Right forelimb (tissue), 1 donor: ENCODE measurements around the gene SLC39A11.
"Not testable (repeated sequence)": the region's sequence is repeated elsewhere in the genome, so short reads cannot be mapped to it uniquely, and the experiment has no call there.

Experiments
- DNase-seq: peaks from one replicate; pipeline ENCODE4 v3.0.0-alpha.2; 2018

The SLC39A11 gene, protein sequence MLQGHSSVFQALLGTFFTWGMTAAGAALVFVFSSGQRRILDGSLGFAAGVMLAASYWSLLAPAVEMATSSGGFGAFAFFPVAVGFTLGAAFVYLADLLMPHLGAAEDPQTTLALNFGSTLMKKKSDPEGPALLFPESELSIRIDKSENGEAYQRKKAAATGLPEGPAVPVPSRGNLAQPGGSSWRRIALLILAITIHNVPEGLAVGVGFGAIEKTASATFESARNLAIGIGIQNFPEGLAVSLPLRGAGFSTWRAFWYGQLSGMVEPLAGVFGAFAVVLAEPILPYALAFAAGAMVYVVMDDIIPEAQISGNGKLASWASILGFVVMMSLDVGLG

DNA sequence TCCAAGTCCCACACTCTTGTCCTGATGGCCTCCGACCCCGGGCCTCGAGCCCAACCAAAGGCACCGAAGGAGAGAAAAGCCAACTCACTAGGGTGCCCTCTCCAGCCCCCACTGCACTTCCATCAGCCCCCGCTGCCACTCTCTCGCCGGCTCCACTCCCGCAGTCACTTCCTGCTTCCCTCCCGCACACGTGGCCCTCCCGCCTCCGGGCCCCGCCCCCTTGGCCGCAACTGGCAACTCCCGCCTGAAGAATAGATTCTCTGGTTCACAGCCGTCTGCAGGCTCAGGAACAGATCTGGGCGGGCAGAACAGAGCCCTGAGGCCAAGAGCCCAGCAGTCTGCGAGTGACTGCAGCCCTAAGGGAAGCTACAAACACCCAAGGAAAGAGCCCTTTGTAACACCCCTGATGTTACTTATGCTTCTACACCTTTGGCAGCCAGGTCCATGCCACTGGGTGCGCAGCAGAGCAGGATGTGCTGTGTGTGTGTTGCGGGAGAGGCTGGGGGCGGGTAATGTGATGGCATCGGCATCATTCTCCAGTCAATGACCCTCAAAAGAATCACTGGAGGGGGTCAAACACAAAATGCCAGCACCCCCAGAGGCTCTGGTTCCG lies at the start of gene SLC39A11:
SLC39A11 (minus strand) TSS at position 166 of the 613 bp plus-strand sequence. CDS start 3,924 bp downstream, outside the sequence.
- DNase-seq: peak; percentile 94

DNA sequence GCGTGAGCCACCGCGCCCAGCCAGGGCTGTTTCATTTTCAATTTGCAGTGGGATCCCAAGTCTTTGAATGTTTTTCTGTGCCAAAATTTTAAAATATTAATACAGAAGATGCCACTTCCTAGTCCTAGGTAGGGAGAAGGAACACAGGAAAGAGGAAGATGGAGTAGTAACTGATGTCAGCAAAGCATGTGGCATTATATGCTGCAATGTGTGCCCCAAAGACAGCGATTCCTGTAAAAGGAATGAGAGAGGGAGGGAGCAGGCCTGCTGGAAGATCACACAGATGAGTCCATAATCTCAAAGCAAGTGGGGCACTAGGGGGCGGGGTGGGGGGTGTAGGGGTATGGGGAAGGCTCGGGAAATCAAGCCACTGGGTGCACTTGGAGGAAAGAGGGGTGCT lies 48.9 kb upstream of the SLC39A11 start:
- DNase-seq: no peak

DNA sequence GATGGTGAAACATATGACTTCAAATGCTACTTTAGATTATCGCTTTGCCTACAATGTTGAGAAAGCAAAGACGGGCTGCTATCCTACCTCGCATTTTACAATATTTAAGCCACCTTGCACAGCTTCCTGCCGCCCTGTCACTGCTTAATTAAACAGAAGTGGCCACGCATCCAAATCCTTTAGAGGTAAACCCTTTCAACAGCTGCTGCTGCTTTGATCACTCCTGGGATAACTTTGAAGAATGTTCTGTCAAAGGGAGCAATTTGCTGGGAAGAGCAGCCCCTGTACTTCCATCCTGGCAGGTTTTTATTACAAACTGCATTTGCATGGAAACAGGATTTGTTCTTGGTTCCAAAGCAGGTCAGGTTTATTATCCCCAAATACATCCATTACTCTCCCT lies 48.1 kb upstream of the SLC39A11 start:
- no peak for DNase-seq

DNA sequence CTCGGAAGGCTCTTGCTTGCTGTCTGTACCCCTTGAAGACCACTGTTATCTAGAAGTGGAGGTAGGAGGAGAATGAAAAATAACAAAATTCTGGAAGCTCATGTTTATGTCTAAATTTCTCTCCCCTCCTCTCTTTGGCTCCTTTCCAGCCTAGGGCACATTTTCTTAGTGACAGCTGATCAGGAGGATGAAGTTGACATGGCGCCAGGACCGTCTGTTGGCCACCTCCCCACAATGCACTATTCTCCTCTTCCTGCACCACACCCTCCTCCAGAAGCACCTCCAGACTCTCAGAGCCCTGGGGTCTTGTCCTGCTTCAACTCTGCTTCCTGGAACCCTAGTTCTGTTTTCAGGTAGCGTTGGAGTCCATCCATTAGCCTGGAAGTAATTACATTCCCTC lies 46.8 kb upstream of the SLC39A11 start:
- DNase-seq: no peak

DNA sequence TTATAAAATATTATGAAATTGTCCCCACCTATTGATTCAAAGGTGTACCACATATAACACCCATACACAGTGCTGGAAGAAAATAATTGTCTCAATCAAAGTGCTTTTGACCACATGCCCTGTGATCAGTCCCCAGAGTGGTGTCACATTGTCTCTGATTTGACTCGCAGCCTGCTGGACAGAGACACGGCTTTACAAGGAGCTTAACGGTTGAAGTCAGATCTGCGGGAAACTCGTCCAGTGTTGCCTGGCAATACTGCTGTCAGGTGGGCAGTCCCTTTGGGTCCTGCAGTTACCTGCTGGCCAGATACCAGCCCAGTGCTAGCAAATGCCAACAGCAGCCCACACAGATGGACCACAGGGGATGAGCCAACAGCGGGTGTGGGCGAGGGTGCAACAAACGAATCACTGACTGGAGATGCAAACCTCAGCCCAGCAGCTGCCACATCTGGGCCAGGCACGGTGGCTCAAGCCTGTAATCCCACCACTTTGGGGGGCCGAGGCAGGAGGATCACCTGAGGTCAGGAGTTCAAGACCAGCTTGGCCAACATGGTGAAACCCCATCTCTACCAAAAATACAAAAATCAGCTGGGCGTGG lies 46.2 kb upstream of the SLC39A11 start:
- DNase-seq: no peak

DNA sequence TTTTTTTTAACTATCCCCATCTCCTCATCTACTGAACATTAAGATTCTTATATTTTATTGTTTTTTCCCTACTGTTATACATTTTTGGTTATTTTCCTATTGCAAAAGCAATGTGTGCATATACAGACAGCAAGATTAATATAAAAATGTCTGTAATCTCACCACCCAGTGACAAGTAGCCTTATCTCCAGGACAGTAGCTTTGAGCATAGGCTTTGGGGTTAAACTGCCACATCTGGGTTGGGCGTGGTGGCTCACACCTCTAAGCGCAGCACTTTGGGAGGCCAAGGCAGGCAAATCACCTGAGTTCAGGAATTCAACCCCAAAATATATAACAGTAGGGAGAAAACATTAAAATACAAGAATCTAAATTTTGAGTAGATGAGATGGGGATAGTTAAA lies 44.9 kb upstream of the SLC39A11 start:
- no peak for DNase-seq

DNA sequence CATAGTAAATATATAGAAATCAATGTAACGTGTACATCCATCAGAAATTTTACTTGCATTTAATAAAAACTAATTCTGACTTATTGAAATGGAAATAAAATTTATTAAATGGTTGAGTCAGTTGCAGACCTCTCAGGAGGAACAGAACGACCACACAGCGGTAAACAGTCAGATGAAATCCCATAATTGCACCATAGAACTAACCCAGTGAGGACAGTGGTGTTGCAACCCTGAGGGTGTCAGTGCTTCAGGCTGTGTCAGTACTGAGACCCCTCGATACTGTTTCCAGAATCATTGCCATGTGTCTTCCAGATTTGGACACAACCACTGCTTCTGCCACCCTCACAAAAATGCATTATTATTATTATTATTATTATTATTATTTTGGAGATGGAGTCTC lies 43.3 kb upstream of the SLC39A11 start:
- DNase-seq: no peak

DNA sequence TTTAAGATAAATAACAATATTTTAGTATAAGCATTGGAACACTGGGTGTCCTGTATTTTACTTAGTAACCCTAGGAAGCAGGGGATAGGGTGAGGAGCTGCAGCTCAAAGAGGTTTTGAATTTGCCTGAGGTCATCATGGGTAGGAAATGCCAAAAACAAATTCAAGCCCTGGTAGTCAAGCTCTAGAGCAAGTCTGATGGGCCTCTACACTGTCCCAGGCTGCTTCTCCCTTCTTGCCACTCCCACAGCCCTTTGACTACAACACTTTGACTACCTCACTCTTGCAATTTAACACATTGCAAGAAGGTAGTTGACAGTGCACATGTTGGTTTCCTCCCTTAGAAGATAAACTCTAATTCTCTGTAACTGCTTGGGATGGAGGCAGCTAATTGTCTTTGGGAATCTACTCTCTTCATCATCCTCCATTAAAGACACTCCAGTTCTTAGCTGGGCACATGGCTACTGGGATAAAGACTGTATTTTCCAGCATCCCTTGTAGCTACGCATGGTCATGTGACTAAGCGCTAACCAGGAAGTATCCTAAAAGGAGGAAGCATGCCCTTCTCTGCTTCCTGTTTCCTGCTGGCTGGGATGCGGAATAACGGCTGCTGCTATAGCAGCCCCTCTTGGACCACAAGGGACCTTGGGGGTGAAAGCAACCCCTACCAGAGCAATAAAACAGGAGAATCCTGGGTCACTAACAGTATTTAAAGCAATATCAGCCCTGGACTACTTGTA lies 41.6 kb upstream of the SLC39A11 start:
- DNase-seq: no peak

DNA sequence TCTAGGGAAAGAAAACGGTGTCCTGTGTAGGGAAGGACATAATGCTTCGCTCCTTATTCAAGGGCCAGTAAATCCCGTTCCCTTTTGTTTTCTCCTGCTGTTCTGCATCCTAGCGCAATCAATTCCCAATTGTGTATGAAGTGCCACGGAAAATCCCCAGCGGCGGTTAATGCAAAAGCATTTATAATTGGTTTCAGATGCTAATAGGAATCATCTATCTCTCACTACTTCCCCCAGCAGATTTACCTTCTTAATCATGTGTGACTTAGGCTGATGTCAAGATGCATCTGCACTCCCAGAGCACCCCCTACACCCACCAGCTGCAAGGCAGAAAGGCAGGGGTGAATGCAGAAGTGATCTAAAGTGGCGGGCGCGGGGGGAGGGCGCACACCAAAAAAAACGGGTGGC lies 39.6 kb upstream of the SLC39A11 start:
- no peak for DNase-seq

DNA sequence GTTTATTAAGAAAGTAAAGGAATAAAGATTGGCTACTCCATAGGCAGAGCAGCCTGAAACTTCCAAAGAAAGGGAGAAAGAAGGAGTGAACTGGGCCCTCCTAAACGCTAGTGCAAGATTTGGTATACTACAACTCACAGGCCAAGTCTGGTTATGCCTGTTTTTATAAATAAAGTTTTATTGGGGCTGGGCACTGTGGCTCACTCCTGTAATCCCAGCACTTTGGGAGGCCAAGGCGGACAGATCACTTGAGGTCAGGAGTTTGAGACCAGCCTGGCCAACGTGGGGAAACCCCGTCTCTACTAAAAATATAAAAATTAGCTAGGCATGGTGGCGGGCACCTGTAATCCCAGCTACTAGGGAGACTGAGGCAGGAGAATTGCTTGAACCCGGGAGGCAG lies 39.0 kb upstream of the SLC39A11 start:
- not testable (repeated sequence) for DNase-seq

DNA sequence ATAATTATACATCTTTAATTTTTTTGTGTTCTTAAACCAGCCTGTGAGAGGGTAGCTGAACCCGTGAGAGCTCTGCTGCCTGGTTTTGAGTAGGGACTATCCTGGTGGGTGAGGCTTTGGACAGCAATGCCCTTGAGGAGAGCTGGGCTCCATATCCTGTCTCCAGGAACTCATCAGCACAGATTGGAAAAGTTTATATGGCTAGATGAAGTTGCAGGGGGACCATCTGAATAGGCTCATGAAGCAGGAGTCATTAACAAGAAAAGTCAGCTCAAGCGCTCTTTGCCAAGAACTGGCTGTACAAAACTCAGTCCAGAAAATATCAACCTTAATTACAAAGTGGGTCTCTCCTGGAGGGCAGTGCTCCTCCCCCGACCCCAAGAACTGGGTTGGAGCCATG lies 38.5 kb upstream of the SLC39A11 start:
- no peak for DNase-seq

DNA sequence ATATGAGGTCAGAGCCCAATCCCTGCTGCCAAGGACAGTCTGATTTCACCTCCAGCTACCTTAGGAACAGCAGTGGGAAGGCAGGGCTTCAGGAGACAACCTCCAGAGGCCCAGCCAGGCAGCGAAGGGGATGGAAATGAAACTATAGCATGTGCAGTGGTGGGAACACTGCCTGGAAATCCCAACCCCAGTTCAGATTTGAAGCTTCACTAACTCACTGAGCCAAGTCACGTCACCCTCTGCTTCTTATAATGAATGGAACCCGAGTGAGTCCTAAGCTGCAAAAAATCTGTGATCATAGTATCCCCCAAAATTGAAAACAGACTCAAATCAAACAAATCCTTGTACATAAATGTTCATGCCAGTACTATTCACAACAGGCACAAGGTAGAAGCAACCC lies 36.0 kb upstream of the SLC39A11 start:
- DNase-seq: no peak

DNA sequence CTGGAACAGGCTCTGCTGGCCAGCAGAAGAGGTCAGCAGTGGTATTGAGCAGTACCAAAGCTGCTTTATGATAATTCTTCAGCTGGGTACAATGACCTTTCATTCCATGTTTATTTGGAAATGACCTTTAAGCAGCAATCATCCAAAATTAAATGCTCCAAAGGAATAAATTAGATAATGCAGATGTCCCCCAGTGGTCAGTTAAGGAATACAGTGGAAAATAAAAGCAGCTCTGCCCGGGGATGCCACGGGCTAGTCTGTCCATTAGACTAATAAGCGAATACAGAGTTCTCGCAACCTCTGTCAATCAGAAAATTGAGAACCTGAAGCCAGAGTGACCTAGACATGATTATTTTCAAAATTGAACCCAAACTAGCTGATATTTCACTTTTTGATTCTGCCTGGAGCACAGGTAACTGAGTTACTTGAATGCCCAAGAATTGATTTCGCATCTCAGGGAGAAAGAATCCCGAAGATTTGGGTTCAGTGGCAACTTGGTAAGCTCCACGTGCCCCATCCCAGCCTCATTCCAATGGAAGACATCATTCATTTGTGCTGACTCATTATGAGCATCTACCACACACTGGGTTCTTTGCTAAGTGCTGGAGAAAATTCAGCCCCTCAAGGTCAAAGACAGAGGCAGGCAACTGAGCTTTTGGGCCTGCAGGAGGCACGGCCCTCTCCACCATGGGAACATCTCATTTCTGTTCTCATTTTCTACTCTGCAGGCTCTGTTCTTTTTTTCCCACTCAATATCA lies 34.4 kb upstream of the SLC39A11 start:
- DNase-seq: no peak

DNA sequence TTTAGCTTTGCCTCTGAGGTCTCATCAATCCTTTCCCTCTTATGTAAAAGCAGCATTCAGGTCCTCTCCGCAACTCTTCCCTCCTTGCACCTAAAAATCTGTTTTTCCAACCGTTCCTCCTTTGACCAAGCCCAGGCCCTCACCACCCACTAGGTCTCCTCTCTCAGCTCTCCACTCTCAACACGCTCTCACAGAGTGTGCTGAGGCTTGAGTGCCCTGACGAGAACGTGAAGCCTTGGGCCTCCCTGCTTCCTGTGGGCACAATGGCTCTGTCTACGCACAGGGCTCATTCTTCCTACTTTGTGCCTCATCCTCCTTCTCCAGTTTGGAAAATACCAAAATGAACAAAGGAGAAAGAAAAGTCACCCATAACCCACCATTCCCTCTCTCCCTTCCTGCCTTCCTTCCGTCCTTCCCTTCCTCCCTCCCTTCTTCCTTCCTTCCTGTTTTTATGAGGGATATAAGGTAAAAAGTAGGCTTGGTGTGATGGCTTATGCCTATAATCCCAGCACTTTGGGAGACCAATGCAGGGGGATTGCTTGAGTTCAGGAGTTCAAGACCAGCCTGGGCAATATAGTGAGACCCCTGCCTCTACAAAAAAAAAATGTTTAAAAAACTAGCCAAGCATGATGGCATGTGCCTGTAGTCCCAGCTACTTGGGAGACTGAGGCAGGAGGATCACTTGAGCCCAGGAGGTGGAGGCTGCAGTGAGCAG lies 31.3 kb upstream of the SLC39A11 start:
- no peak for DNase-seq

DNA sequence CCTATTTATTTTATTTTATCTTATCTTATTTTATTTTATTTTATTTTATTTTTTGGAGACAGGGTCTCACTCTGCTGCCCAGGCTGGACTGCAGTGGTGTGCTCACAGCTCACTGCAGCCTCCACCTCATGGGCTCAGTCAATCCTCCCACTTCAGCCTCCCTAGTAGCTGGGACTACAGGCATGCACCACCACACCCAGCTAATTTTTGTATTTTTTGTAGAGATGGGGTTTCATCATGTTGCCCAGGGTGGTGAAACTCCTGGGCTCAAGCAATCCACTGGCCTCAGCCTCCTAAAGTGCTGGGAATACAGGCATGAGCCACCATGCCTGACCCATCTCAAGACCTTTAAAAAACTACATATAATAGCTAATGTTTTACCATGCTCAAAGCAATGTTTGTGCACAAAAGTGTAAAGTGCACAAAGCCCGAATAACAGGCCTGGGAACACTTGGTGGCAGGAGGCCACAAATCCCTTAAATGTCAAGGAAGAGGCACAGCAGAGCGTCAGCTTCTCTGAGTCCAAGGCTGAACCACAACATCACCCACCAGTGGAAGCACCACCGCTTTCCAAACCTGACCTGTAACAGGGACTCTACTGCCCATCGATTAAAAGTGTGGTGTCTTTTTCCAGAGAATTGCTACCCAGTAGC lies 30.6 kb upstream of the SLC39A11 start:
- no peak for DNase-seq

DNA sequence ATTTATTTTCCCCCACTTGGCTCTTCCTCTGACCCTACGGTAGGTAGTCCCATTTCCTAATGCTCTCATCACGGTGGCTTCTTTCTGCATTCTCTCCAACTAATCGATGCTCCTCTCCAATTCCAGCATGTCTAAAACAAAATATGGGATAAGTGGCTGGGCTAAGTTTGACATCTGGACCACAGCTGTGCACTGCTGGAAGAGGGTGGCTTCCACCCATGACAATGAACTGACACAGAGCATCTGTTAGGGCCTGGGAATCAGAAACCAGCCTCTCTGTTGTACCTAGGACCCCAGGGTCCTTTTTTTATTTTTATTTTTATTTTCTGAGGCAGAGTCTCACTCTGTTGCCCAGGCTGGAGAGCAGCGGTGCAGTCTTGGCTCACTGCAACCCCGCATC lies 29.0 kb upstream of the SLC39A11 start:
- DNase-seq: no peak

DNA sequence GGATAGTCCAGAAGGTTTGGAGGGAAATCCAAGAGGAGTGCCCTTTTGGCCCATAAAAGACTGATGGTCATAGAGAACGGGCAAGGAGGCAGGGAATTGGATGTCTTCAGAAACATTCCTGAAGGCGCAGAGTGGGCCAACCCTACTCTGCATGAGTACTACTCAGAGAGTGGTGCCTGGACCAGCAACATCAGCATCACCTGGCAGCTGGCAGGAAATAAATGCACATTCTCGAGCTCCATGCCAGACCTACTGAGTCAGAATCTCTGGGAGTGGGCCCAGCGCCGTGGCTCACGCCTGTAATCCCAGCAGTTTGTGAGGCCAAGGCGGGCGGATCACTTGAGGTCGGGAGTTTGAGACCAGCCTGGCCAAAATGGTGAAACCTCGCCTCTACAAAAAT lies 27.1 kb upstream of the SLC39A11 start:
- DNase-seq: no peak

DNA sequence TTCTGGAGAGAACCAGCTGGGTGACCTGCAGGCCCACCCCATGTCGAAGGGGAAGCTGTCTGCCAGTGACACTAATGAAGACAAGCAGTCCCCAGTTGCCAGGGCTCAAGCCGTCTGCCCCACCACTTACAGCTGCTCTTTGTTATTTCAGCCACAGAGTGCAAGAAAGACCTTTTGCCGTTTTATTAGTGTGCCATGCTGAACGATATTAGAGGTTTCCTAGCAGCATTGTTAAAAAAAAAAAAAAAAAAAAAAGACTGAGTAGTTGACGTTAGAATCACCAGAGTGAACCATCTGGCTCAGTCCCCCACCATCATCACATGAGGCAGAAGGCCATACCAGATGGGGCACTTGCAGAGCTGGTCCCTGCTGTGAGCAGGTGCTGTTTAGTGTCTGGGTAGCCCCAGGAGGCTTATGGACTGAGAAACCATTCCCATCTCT lies 26.5 kb upstream of the SLC39A11 start:
- DNase-seq: no peak

DNA sequence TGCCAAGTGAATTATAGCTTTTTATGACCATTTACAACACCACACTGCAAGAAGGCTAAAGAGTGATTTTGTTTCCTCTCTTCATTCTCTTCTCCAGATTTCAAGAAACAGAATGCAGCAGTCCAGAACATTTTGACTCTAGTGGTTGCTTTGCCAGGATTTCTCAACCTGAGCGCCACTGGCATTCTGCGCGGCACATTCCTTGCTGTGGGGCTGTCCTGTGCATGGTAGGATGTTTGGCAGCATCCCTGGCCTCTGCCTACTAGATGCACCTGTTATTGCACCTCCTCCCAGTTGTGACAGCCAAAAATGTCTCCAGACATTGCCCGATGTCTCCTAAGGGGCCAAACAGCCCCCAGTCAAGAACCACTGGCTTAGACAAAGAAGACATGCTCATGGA lies 25.7 kb upstream of the SLC39A11 start:
- no peak for DNase-seq

DNA sequence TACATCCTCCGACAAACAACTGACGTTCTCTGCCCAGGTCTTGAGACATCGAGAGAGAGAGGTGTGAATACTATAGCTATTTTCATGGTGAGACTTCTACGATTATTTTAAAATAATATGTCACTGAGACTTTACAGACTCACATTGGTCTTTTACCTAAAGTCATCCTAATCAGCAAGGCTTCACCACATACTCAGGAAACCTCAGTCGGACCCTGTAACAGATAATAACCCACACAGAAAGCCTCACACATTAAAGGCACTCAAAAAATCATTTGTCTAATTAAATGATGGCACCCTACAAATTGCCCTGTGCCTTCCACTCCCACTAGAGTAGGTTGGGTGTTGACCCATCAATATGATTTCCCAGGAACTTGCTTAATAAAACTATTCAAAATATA lies 19.8 kb upstream of the SLC39A11 start:
- no peak for DNase-seq

DNA sequence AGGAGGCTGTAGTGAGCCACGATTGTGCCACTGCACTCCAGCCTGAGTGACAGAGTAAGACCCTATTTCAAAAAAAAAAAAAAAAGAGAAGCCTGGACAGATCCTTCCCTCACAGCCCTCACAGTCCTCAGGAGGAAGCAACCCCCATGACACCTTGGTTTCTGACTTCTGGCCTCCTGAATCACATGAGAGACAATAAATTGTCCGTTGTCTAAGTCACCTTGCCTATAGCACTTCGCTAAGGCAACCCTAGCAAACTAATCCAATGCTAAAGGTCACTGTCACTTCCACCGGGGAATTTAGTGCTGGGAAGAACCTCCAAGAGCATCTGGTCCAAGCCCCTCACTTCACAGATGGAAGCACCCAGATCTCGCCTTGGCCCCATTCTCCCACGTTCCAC lies 18.9 kb upstream of the SLC39A11 start:
- no peak for DNase-seq

DNA sequence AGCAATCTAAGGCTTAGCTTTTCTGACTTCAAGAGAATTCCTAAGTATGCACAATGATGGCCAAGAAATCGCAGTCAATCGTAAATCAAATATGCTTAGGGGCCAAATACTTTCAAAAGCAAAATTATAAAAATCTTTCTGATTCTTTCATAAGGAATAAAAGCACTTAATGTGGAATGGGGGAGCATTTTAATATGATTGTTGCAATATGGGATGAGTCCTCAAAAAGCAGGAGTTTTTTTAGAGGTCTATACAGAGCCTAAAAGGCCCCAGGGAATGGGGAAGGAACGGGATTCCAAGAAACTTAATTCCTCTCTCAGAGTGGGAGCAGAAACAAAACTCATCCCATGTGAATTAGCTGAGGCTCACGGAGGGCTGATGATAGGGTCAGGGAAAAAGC lies 14.7 kb upstream of the SLC39A11 start:
- no peak for DNase-seq
